ENCODE measurements around the gene TMEM100.

TMEM100 gene

DNA sequence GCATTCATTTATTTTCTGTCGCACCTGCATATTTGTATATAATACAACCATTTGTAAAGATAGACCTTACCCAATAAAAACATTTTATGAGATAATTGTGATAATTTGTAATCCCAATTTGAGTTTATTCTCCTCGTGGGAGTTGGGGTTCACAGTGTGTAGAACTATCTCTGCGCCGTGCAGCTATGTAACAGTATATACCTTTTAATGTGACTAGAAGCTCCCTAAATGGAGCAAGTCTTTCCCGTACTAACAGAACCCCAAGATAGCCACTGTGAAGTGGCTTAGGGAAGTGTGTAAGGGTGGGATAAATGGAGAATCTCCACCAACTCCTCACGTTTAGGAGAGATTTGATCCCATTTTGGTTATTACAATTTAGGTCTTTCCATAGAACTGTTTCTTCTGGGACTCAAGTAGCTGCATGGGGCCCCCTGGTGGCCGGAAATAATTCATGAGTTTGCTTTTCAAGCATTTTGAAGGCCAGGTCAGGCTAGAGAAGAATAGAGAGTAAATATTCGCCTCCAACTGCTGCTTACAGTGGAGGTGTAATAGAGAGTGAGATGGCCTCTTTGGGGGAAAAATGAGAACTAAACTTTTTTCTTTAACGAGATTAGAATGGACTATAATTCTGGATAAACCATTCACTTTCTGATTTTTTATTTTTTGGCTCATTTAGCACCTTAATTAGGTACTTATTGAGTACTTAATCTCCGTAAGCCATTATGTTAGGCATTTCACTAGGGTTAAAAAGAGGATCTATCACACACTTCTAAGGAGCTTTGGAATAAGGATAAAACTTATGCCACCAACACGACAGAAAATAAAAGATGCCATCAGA lies 4.5 kb downstream of the TMEM100 start:
- DNase-seq: peak; percentile 17

DNA sequence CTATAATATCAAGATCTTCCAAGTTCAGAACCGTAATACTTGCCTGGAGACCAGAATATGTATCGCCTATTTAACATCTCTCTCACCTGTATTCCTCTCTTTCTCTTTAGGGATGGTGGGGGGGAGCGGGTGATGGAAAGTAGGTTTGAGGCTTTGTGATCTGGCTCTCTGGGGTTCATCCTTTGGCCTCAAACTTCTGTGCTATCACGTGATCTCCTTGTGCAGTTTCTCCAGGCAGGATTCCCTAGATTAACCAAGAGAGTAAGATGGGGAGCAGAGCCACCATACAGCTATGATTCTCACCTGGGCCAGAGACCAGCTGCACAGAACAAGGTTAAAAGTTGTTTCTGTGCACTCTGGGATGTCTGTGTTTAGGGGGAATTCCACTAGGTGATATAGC lies 5.2 kb downstream of the TMEM100 start:
- DNase-seq: no peak

DNA sequence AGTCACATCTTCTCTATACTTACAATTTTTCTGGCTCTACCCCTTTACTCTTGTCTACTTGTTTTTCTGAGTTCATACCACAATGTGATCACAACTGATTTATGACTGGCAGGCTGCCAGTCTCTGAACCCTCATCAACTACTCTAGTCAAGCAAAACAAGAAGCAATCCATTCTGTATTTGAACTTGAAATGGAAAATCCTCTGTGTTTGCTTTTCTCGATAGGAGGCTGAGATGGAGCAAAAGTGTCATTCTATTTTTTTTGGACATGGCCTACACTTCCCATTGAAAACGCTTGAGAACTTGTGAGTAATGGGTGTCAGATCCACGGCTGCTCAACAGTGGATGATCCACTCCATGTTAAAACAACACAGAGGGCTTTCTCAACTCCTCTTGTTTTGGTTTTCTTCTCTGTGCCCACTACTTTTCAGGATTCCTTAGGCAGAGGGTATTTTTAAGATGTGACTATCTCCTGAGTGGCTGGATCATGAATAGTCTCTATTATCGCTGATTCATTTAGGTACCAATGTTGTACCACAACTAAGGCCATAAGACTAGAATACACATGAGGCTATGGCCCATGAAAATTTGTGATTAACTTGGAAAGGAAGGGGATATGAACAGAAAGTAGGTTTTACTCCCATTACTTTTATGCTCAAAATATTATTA lies 11.7 kb downstream of the TMEM100 start:
- DNase-seq: no peak

DNA sequence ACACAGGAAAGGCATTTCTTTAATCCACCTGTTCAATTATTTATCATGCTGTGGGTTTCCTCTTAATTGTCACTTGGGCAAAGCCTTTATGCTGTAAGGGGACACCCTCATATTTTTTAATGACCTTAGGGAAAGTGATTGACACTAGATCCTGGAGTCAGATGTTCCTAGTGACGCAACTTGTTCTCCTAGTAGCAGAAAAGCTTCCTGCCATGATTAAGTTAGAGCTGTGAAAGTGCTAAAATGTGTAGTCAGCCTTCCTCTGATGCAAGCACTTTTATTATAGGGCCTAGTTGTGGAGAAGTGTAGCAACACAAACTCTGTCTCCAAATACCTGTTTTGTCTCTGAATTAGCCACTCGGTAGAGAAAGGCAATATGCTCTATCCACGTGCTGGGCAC lies 12.3 kb downstream of the TMEM100 start:
- DNase-seq: no peak

DNA sequence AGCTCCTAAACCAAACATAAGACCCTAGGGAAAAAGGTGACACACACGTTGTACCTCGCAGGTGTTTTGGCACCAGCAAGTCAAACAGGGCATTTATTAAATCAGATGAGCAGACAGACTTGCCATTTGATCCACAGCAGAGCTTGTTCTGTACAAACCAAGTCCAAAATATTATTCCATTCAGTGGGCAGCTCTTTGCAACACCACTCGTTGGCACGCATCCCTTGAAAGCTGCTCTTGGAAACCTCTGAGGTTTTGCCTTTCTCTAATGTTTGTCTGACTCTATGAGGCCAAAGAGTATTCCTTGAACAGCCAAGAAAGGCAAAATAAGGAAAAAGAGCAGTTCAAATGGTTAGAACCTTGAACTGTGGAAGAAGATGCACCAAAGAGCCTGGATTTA lies 12.7 kb downstream of the TMEM100 start:
- DNase-seq: no peak

DNA sequence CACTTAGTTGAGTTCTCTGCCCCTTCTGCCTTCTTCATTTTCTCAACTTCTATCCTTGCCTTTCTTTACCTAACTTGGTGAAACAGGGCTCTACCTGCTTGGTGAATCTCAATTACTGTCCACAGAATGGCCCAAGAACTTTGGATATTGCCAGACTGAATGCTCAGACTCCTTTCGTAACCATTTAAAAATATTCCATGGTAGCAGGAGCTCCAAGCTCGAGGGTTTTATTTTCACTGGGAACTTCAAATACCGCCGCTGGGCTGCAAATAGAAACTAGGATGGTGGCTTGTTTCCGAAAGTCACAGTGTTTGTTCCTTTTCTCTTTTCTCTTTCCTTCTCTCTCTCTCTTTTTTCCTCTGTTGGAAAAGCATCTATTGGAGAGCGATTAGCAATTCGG lies 13.2 kb downstream of the TMEM100 start:
- no peak for DNase-seq

DNA sequence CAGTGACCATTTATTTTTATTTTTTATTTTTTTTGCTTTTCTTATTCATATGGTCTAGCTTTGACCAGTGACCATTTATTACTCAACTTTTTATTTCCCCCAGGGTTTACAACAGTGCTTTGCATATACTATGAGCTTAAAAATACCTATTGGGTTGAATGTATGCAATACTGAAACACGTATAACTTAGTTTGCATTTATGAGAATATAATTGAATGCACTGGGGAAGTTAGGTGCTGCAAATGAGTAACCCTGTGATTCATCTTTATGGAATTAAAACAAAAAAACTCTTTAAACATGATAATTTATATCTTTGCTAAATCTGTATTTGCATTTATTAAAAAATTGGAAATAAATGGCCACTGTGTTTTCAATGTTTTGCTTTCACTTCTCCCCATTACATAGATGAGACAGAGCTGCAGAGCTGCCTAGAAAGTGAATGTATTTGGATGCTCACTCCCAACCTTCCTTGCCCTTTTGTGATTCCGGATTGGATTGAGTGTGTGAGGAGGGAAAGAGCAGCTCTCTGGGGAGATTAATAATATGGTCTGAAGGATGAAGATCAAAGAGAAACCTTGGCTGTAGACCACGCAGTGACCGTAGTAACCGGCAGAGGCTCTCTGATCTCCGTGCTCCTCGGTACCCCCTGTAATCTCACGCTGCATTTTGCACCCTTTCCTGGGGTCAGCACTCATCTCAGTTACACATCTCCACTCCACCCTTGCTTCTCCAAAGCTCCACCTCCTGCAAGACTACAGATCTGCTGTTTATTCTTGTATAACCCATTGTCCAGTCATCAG lies 14.3 kb downstream of the TMEM100 start:
- DNase-seq: no peak

GRCh38 chr17:55706808-55707773 lies 15.6 kb downstream of the TMEM100 start:
- DNase-seq: no peak

DNA sequence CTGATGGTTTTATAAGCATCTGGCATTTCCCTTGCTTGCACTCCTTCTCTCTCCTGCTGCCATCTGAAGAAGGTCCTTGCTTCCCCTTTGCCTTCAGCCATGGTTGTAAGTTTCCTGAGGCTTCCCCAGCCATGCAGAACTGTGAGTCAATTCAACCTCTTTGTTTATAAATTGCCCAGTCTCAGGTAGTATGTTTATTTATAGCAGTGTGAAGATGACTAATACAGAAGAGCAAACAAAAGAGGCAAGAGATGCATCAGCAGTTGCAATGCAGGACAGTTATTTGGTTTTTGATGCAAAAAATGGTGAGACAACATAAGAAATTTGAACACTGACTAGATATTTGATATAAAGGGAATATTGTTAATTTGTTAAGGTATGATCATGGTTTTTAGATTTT lies 16.8 kb downstream of the TMEM100 start:
- no peak for DNase-seq

DNA sequence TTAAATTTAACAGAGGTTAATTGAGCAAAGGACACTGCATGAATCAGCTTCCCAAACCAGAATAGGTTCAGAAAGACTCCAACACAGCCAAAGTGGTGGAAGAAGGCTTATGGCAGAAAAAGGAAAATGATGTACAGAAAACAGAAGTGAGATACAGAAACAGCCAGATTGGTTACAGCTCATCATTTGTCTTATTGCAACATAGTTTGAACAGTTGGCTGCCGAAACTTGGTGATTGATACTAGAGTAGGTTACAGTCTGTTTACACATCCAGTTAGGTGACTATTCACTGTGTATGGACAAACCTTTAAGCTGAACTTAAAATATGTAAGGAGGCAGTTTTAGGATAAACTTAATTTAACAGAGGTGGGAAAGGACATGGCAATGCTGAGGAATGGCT lies 18.3 kb downstream of the TMEM100 start:
- DNase-seq: no peak

- no peak for DNase-seq
These were observed 20.5 kb downstream of the TMEM100 start for GRCh38 chr17:55702150-55702549.

- no peak for DNase-seq
These were observed 23.3 kb downstream of the TMEM100 start for GRCh38 chr17:55699181-55699860.

- DNase-seq: no peak
These were observed 28.3 kb downstream of the TMEM100 start for GRCh38 chr17:55694286-55694910.

- DNase-seq: no peak
These were observed 29.1 kb downstream of the TMEM100 start for GRCh38 chr17:55693254-55694216.

- DNase-seq: no peak
These were observed 30.4 kb downstream of the TMEM100 start for GRCh38 chr17:55692276-55692675.

GRCh38 chr17:55691666-55692065 lies 31.0 kb downstream of the TMEM100 start:
- DNase-seq: no peak

DNA sequence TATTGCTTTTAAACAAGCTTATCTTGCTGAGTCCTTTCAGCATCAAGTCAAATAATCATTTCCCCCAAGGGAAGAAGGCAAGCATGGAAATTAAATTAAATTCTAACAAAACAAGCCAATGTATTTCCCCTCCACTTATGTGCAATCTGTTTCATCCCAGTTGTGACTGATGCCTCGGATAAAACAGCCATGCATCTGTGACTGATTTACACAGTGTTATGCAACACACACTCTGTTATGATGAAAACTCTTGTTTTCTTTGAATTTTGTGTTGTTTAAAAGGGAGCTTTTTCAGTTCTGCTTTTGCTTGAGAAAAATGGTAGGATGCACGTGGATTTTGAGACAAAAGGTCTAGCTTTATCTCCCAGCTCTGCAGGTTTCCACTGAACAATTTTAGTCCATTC lies 32.6 kb downstream of the TMEM100 start:
- DNase-seq: no peak

GRCh38 chr17:55689672-55690071 lies 33.0 kb downstream of the TMEM100 start:
- DNase-seq: no peak

DNA sequence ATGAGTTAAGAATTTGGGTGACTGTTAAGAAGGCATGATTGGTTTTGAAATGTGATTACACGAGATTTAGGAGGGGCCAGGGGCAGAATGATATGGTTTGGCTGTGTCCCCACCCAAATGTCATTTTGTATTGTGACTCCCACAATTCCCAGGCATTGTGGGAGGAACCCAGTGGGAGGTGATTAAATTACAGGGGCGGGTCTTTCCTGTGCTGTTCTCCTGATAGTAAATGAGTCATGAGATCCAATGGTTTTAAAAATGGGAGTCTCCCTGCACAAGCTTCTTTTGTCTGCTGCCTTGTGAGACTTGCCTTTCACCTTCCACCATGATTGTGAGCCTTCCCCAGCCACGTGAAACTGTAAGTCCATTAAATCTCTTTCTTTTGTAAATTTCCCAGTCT lies 34.6 kb downstream of the TMEM100 start:
- no peak for DNase-seq

DNA sequence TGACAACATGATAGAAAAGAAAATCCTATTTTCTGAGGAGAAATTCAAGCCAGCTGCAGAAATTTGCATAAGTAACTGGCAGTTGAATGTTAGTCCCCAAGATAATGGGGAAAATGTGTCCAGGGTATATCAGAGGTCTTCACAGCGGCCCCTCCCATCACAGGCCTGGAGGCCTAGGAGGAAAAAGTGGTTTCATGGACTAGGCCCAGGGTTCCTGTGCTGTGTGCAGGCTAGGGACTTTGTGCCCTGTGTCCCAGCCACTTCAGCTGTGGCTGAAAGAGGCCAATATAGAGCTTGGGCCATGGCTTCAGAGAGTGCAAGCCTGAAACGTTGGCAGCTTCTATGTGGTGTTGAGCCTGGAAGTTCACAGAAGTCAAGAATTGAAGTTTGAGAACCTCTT lies 35.6 kb downstream of the TMEM100 start:
- no peak for DNase-seq

All from effector CD4-positive, alpha-beta T cell (primary cell).